HG02678 (cell line): ENCODE data around the gene KRTAP10-5.
"Not testable (repeated sequence)": the region's sequence is repeated elsewhere in the genome, so short reads cannot be mapped to it uniquely, and the experiment has no call there.

ENCODE experiments used
- ATAC-seq: cut with Tn5 transposase; IDR thresholded peaks from one replicate; pipeline ENCODE4 v1.9.1; 2021; ENCODE audit warnings: mild to moderate bottlenecking, moderate library complexity; ENCODE audit not compliant: unreplicated experiment

Gene KRTAP10-5

GRCh38 chr21:44571844-44572782, 8.3 kb downstream of the KRTAP10-5 start:
- no peak for ATAC-seq

GRCh38 chr21:44571296-44571695, 9.1 kb downstream of the KRTAP10-5 start:
- ATAC-seq: no peak

GRCh38 chr21:44569861-44570517, 10.4 kb downstream of the KRTAP10-5 start:
- ATAC-seq: no peak

- ATAC-seq: no peak
Observed at GRCh38 chr21:44568667-44569556, 11.5 kb downstream of the KRTAP10-5 start.

GRCh38 chr21:44568261-44568660, 12.1 kb downstream of the KRTAP10-5 start:
- no peak for ATAC-seq

- no peak for ATAC-seq
Observed at GRCh38 chr21:44567481-44568171, 12.8 kb downstream of the KRTAP10-5 start.

GRCh38 chr21:44566403-44566802, 14.0 kb downstream of the KRTAP10-5 start:
- ATAC-seq: no peak

- ATAC-seq: no peak
Observed at GRCh38 chr21:44564886-44565598, 15.4 kb downstream of the KRTAP10-5 start.

GRCh38 chr21:44564099-44564498, 16.3 kb downstream of the KRTAP10-5 start:
- ATAC-seq: no peak

- no peak for ATAC-seq
Observed at GRCh38 chr21:44558695-44559094, 21.7 kb downstream of the KRTAP10-5 start, which contains the start of gene KRTAP10-3. KRTAP10-3 (minus strand) TSS chr21:44558795; CDS start chr21:44558715, 80 bp downstream.

- ATAC-seq: not testable (repeated sequence)
Observed at GRCh38 chr21:44558329-44558675, 22.1 kb downstream of the KRTAP10-5 start.

GRCh38 chr21:44557491-44558328, 22.7 kb downstream of the KRTAP10-5 start:
- ATAC-seq: no peak

- no peak for ATAC-seq
Observed at GRCh38 chr21:44556879-44557278, 23.5 kb downstream of the KRTAP10-5 start.

- no peak for ATAC-seq
Observed at GRCh38 chr21:44555200-44555875, 25.1 kb downstream of the KRTAP10-5 start.

GRCh38 chr21:44552681-44553080, 27.7 kb downstream of the KRTAP10-5 start:
- ATAC-seq: no peak

GRCh38 chr21:44552136-44552535, 28.3 kb downstream of the KRTAP10-5 start:
- no peak for ATAC-seq

- no peak for ATAC-seq
Observed at GRCh38 chr21:44551340-44551961, 29.0 kb downstream of the KRTAP10-5 start, which contains the start of gene KRTAP10-2. KRTAP10-2 (minus strand) TSS chr21:44551505; CDS start chr21:44551458, 47 bp downstream.

GRCh38 chr21:44550807-44551206, 29.6 kb downstream of the KRTAP10-5 start:
- no peak for ATAC-seq
